WTC11 (cell line): ENCODE data around the gene PHF10. TPM values are rescaled to one million over a fixed set of nuclear protein-coding genes. Genes with fewer than 3 reads are reported as not detected.
A peak's percentile ranks its signal among the peaks of the same experiment; 100 is the strongest.

ENCODE experiments used
- ATF1 ChIP-seq: sonication (generic); formaldehyde crosslinking; IDR thresholded peaks from 2 replicates; pipeline ENCODE4 v1.8.1; 2023; ENCODE audit warnings: mild to moderate bottlenecking, moderate library complexity, missing genetic modification reagents
- CREB1 ChIP-seq: sonication (generic); formaldehyde crosslinking; IDR thresholded peaks from 2 replicates; pipeline ENCODE4 v1.8.0; 2023; ENCODE audit warnings: mild to moderate bottlenecking, missing genetic modification reagents
- ELF4 ChIP-seq: sonication (generic); formaldehyde crosslinking; IDR thresholded peaks from 2 replicates; pipeline ENCODE4 v1.8.1; 2022; ENCODE audit warnings: low read depth, mild to moderate bottlenecking, moderate library complexity, missing genetic modification reagents
- ESRRA ChIP-seq: sonication (generic); formaldehyde crosslinking; IDR thresholded peaks from 2 replicates; pipeline ENCODE4 v1.8.1; 2022; ENCODE audit warnings: mild to moderate bottlenecking, missing genetic modification reagents, borderline replicate concordance
- FOXJ3 ChIP-seq: sonication (generic); formaldehyde crosslinking; IDR thresholded peaks from 2 replicates; pipeline ENCODE4 v1.9.0; 2021; ENCODE audit warnings: missing genetic modification reagents, mild to moderate bottlenecking, borderline replicate concordance
- FOXK1 ChIP-seq: sonication (generic); formaldehyde crosslinking; IDR thresholded peaks from 2 replicates; pipeline ENCODE4 v1.8.0; 2022; ENCODE audit warnings: mild to moderate bottlenecking, moderate library complexity, missing genetic modification reagents
- GABPB1 ChIP-seq: sonication (generic); formaldehyde crosslinking; IDR thresholded peaks from 2 replicates; pipeline ENCODE4 v1.8.1; 2023; ENCODE audit warnings: mild to moderate bottlenecking, missing genetic modification reagents
- GRHL2 ChIP-seq: fragments of 250-450 bp; sonication (Bioruptor Pico); IDR thresholded peaks from 2 replicates; pipeline ENCODE4 v1.8.0; 2022; ENCODE audit warnings: mild to moderate bottlenecking, moderate library complexity; ENCODE audit not compliant: insufficient replicate concordance, severe bottlenecking
- GTF2I ChIP-seq: fragments of 250-450 bp; sonication (Bioruptor Pico); conservative IDR thresholded peaks from 2 replicates; pipeline ENCODE4 v1.4.0; 2021; ENCODE audit warnings: mild to moderate bottlenecking
- IRF1 ChIP-seq: sonication (generic); formaldehyde crosslinking; IDR thresholded peaks from 2 replicates; pipeline ENCODE4 v1.8.0; 2023; ENCODE audit warnings: missing genetic modification reagents
- IRF2 ChIP-seq: sonication (generic); formaldehyde crosslinking; IDR thresholded peaks from 2 replicates; pipeline ENCODE4 v1.8.0; 2022; ENCODE audit warnings: low read depth, missing genetic modification reagents, borderline replicate concordance
- JUN ChIP-seq: sonication (generic); formaldehyde crosslinking; IDR thresholded peaks from 2 replicates; pipeline ENCODE4 v1.8.0; 2023; ENCODE audit warnings: mild to moderate bottlenecking, missing genetic modification reagents
- MXD4 ChIP-seq: fragments of 250-450 bp; sonication (Bioruptor Pico); IDR thresholded peaks from 2 replicates; pipeline ENCODE4 v1.8.0; 2021; ENCODE audit warnings: mild to moderate bottlenecking, moderate library complexity, borderline replicate concordance
- NFATC4 ChIP-seq: fragments of 250-450 bp; sonication (Bioruptor Pico); IDR thresholded peaks from 2 replicates; pipeline ENCODE4 v1.9.0; 2021; ENCODE audit warnings: mild to moderate bottlenecking
- NFYB ChIP-seq: sonication (generic); formaldehyde crosslinking; conservative IDR thresholded peaks from 2 replicates; pipeline ENCODE4 v1.8.0; 2022; ENCODE audit warnings: low read depth, missing genetic modification reagents
- PRRX2 ChIP-seq: fragments of 250-450 bp; sonication (Bioruptor Pico); IDR thresholded peaks from 2 replicates; pipeline ENCODE4 v1.8.0; 2021; ENCODE audit warnings: mild to moderate bottlenecking
- RELA ChIP-seq: sonication (generic); formaldehyde crosslinking; IDR thresholded peaks from 2 replicates; pipeline ENCODE4 v1.8.1; 2022; ENCODE audit warnings: missing genetic modification reagents, mild to moderate bottlenecking, borderline replicate concordance
- SP1 ChIP-seq: sonication (generic); formaldehyde crosslinking; conservative IDR thresholded peaks from 2 replicates; pipeline ENCODE4 v1.8.1; 2022; ENCODE audit warnings: missing genetic modification reagents
- TCF7 ChIP-seq: sonication (generic); formaldehyde crosslinking; IDR thresholded peaks from 2 replicates; pipeline ENCODE4 v1.8.0; 2022; ENCODE audit warnings: mild to moderate bottlenecking, low read depth, missing genetic modification reagents, moderate library complexity
- TP53 ChIP-seq: sonication (generic); formaldehyde crosslinking; IDR thresholded peaks from 2 replicates; pipeline ENCODE4 v1.8.1; 2023; ENCODE audit warnings: mild to moderate bottlenecking, missing genetic modification reagents
- ZBTB43 ChIP-seq: sonication (generic); formaldehyde crosslinking; IDR thresholded peaks from 2 replicates; pipeline ENCODE4 v1.8.1; 2023; ENCODE audit warnings: mild to moderate bottlenecking, missing genetic modification reagents
- ZMAT4 ChIP-seq: fragments of 250-450 bp; sonication (Bioruptor Pico); IDR thresholded peaks from 2 replicates; pipeline ENCODE4 v1.9.0; 2021; ENCODE audit warnings: mild to moderate bottlenecking
- ZNF121 ChIP-seq: sonication (generic); formaldehyde crosslinking; IDR thresholded peaks from 2 replicates; pipeline ENCODE4 v1.8.0; 2023; ENCODE audit warnings: missing genetic modification reagents
- ZNF138 ChIP-seq: sonication (generic); formaldehyde crosslinking; conservative IDR thresholded peaks from 2 replicates; pipeline ENCODE4 v1.8.1; 2022; ENCODE audit warnings: mild to moderate bottlenecking, moderate library complexity, missing genetic modification reagents
- total RNA-seq: library from RNA; stranded (reverse); gene quantifications from 3 replicates; pipeline ENCODE4 v1.2.3, GENCODE V29; 2021
- TF ChIP-seq, protein P1 (sequence below): fragments of 250-450 bp; sonication (Bioruptor Pico); IDR thresholded peaks from 2 replicates; pipeline ENCODE4 v1.9.0; 2021; ENCODE audit warnings: mild to moderate bottlenecking
- TF ChIP-seq, protein P2 (sequence below): sonication (generic); formaldehyde crosslinking; IDR thresholded peaks from 2 replicates; pipeline ENCODE4 v1.8.1; 2022; ENCODE audit warnings: mild to moderate bottlenecking, missing genetic modification reagents, moderate library complexity, borderline replicate concordance
- TF ChIP-seq, protein P3 (sequence below): sonication (generic); formaldehyde crosslinking; IDR thresholded peaks from 2 replicates; pipeline ENCODE4 v1.8.1; 2023; ENCODE audit warnings: mild to moderate bottlenecking, missing genetic modification reagents, moderate library complexity
- TF ChIP-seq, protein P4 (sequence below): sonication (generic); formaldehyde crosslinking; conservative IDR thresholded peaks from 2 replicates; pipeline ENCODE4 v1.8.1; 2022; ENCODE audit warnings: mild to moderate bottlenecking, missing genetic modification reagents
- TF ChIP-seq, protein P5 (sequence below): sonication (generic); formaldehyde crosslinking; IDR thresholded peaks from 2 replicates; pipeline ENCODE4 v1.8.0; 2022; ENCODE audit warnings: mild to moderate bottlenecking, missing genetic modification reagents

The PHF10 gene
- total RNA-seq, 1 experiment from 2014 or later, result 39.3 TPM

- TF ChIP-seq IRF1 (no peak), MXD4 (CRISPR knock-in tag) (no peak), JUN (CRISPR knock-in tag) (no peak; the same call in 1 of the 2 replicates), ESRRA (no peak; the same call in 1 of the 2 replicates), ELF4 (CRISPR knock-in tag) (0 out of 2 replicates have a peak, but pooled peaks have one; percentile 59), IRF2 (CRISPR knock-in tag) (no peak), GRHL2 (CRISPR knock-in tag) (no peak), FOXK1 (CRISPR knock-in tag) (peak; percentile 75), ZNF138 (CRISPR knock-in tag) (no peak), PRRX2 (no peak), NFYB (no peak; the same call in 1 of the 2 replicates), TCF7 (no peak), FOXJ3 (no peak), NFATC4 (no peak), ZNF121 (CRISPR knock-in tag) (no peak), TP53 (CRISPR knock-in tag) (no peak), ATF1 (CRISPR knock-in tag) (peak; percentile 37; the same call in 1 of the 2 replicates), CREB1 (CRISPR knock-in tag) (no peak), GABPB1 (CRISPR knock-in tag) (peak; percentile 71), ZMAT4 (no peak), GTF2I (CRISPR knock-in tag) (no peak), RELA (CRISPR knock-in tag) (no peak), ZBTB43 (CRISPR knock-in tag) (no peak; the same call in 1 of the 2 replicates), SP1 (CRISPR knock-in tag) (peak; percentile 74)
- TF ChIP-seq, protein P1, sequence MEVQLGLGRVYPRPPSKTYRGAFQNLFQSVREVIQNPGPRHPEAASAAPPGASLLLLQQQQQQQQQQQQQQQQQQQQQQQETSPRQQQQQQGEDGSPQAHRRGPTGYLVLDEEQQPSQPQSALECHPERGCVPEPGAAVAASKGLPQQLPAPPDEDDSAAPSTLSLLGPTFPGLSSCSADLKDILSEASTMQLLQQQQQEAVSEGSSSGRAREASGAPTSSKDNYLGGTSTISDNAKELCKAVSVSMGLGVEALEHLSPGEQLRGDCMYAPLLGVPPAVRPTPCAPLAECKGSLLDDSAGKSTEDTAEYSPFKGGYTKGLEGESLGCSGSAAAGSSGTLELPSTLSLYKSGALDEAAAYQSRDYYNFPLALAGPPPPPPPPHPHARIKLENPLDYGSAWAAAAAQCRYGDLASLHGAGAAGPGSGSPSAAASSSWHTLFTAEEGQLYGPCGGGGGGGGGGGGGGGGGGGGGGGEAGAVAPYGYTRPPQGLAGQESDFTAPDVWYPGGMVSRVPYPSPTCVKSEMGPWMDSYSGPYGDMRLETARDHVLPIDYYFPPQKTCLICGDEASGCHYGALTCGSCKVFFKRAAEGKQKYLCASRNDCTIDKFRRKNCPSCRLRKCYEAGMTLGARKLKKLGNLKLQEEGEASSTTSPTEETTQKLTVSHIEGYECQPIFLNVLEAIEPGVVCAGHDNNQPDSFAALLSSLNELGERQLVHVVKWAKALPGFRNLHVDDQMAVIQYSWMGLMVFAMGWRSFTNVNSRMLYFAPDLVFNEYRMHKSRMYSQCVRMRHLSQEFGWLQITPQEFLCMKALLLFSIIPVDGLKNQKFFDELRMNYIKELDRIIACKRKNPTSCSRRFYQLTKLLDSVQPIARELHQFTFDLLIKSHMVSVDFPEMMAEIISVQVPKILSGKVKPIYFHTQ (CRISPR knock-in tag), result no peak
- TF ChIP-seq, protein P2, sequence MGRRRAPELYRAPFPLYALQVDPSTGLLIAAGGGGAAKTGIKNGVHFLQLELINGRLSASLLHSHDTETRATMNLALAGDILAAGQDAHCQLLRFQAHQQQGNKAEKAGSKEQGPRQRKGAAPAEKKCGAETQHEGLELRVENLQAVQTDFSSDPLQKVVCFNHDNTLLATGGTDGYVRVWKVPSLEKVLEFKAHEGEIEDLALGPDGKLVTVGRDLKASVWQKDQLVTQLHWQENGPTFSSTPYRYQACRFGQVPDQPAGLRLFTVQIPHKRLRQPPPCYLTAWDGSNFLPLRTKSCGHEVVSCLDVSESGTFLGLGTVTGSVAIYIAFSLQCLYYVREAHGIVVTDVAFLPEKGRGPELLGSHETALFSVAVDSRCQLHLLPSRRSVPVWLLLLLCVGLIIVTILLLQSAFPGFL (CRISPR knock-in tag), result peak; percentile 17; the same call in 1 of the 2 replicates
- TF ChIP-seq, protein P3, sequence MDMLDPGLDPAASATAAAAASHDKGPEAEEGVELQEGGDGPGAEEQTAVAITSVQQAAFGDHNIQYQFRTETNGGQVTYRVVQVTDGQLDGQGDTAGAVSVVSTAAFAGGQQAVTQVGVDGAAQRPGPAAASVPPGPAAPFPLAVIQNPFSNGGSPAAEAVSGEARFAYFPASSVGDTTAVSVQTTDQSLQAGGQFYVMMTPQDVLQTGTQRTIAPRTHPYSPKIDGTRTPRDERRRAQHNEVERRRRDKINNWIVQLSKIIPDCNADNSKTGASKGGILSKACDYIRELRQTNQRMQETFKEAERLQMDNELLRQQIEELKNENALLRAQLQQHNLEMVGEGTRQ (CRISPR knock-in tag), result no peak
- TF ChIP-seq, protein P4, sequence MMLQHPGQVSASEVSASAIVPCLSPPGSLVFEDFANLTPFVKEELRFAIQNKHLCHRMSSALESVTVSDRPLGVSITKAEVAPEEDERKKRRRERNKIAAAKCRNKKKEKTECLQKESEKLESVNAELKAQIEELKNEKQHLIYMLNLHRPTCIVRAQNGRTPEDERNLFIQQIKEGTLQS (CRISPR knock-in tag), result no peak
- TF ChIP-seq, protein P5, sequence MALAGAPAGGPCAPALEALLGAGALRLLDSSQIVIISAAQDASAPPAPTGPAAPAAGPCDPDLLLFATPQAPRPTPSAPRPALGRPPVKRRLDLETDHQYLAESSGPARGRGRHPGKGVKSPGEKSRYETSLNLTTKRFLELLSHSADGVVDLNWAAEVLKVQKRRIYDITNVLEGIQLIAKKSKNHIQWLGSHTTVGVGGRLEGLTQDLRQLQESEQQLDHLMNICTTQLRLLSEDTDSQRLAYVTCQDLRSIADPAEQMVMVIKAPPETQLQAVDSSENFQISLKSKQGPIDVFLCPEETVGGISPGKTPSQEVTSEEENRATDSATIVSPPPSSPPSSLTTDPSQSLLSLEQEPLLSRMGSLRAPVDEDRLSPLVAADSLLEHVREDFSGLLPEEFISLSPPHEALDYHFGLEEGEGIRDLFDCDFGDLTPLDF (CRISPR knock-in tag), result 0 out of 2 replicates have a peak, but pooled peaks have one; percentile 42
Measured at GRCh38 chr6:169701954-169702839, 22.1 kb downstream of the PHF10 start, which contains the start of the genes C6orf120 and WDR27 (continued).
